ENCODE measurements around the gene CEP104. TPM values are rescaled to one million over a fixed set of nuclear protein-coding genes. Genes with fewer than 3 reads are reported as not detected.
A peak's percentile ranks its signal among the peaks of the same experiment; 100 is the strongest.

CEP104 gene
- total and polyA plus RNA-seq, 4 donors = 7.5 to 23.2 (median 12.0) TPM

DNA sequence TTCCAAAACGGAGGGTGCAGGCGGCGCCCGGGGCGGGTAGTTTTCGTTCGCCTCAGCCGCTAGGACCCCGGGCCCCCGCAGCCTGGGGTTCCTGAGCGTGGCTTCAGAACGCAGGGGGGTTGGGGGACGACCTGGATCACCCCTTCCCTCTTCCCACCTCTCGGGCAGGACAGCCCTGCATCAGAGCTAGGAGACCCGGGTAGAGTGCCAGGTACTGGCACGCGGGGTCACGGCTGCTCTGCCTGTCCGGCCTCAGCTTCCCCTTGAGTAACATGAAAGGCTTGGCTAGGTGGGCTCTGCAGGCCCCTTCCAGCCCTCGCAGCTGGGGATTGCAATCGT is 749 bp upstream of the CEP104 start:
- DNase-seq (ENCODE audit: low spot score) = no peak
- WGBS = 4% methylated on average over 21 of the region's 21 CpGs
- Histone ChIP-seq H3K36me3 (ENCODE audit: control insufficient read depth in 4 of 4, insufficient read depth in 3 of 4, low read depth in 1 of 4, low read length in 3 of 4) (no peaks in the 10 kb centered on the region), H3K4me3 (ENCODE audit: low read depth in 1 of 3, low read length in 3 of 3) (peak overlapping the region; percentile 91 to 98 (median 93)), H3K4me1 (ENCODE audit: control insufficient read depth in 4 of 4, insufficient read depth in 4 of 4, low read length in 3 of 4) (peaks cover 17 to 20% (median 19%) of the 10 kb centered on the region in 4 donors), H3K27ac (ENCODE audit: low read depth in 1 of 2, low read length in 2 of 2) (peak overlapping the region; percentile 70 to 76), H3K9ac (ENCODE audit: low read depth in 1 of 2, low read length in 2 of 2) (peak overlapping the region; percentile 42 to 72), H3K27me3 (ENCODE audit: control insufficient read depth in 4 of 4, insufficient read depth in 4 of 4, low read length in 3 of 4) (no peaks in the 10 kb centered on the region), H3K9me3 (ENCODE audit: control insufficient read depth in 4 of 4, low read length in 3 of 4) (no peaks in the 10 kb centered on the region)
- TF ChIP-seq EGR1 (IDR thresholded peaks at IDR 0.05; ENCODE audit: low read depth in 2 of 2) (no peak), RXRA (IDR thresholded peaks at IDR 0.05) (no peak), RAD21 (IDR thresholded peaks at IDR 0.05) (no peak), YY1 (IDR thresholded peaks at IDR 0.05) (no peak), HNF4A (conservative IDR thresholded peaks at IDR 0.05) (no peak), NR2F2 (IDR thresholded peaks at IDR 0.05) (no peak), FOXA1 (IDR thresholded peaks at IDR 0.05) (no peak), ATF3 (IDR thresholded peaks at IDR 0.05) (no peak), HNF4G (IDR thresholded peaks at IDR 0.05) (no peak), SP1 (IDR thresholded peaks at IDR 0.05) (no peak)
- TF ChIP-seq, protein P1, sequence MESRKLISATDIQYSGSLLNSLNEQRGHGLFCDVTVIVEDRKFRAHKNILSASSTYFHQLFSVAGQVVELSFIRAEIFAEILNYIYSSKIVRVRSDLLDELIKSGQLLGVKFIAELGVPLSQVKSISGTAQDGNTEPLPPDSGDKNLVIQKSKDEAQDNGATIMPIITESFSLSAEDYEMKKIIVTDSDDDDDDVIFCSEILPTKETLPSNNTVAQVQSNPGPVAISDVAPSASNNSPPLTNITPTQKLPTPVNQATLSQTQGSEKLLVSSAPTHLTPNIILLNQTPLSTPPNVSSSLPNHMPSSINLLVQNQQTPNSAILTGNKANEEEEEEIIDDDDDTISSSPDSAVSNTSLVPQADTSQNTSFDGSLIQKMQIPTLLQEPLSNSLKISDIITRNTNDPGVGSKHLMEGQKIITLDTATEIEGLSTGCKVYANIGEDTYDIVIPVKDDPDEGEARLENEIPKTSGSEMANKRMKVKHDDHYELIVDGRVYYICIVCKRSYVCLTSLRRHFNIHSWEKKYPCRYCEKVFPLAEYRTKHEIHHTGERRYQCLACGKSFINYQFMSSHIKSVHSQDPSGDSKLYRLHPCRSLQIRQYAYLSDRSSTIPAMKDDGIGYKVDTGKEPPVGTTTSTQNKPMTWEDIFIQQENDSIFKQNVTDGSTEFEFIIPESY (IDR thresholded peaks at IDR 0.05) = no peak

- 65% methylated on average over 15 of the region's 15 CpGs for WGBS
- TF ChIP-seq EGR1 (IDR thresholded peaks at IDR 0.05; ENCODE audit: low read depth in 2 of 2) (no peak), RXRA (IDR thresholded peaks at IDR 0.05) (peak in 1 of 2 donors; percentile 94)
- Histone ChIP-seq H3K9ac (ENCODE audit: low read depth in 1 of 2, low read length in 2 of 2) (no peak overlapping the region), H3K4me3 (ENCODE audit: low read depth in 1 of 3, low read length in 3 of 3) (no peak overlapping the region), H3K27ac (ENCODE audit: low read depth in 1 of 2, low read length in 2 of 2) (no peak overlapping the region), H3K9me3 (ENCODE audit: control insufficient read depth in 4 of 4, low read length in 3 of 4) (no peaks in the 10 kb centered on the region), H3K36me3 (ENCODE audit: control insufficient read depth in 4 of 4, insufficient read depth in 3 of 4, low read depth in 1 of 4, low read length in 3 of 4) (peaks cover 6 to 27% (median 21%) of the 10 kb centered on the region in 4 donors), H3K4me1 (ENCODE audit: control insufficient read depth in 4 of 4, insufficient read depth in 4 of 4, low read length in 3 of 4) (peaks cover 9 to 13% (median 11%) of the 10 kb centered on the region in 4 donors), H3K27me3 (ENCODE audit: control insufficient read depth in 4 of 4, insufficient read depth in 4 of 4, low read length in 3 of 4) (no peaks in the 10 kb centered on the region)
- DNase-seq (ENCODE audit: low spot score) = no peak
Observed at GRCh38 chr1:3852711-3853485, 4.1 kb downstream of the CEP104 start.

DNA sequence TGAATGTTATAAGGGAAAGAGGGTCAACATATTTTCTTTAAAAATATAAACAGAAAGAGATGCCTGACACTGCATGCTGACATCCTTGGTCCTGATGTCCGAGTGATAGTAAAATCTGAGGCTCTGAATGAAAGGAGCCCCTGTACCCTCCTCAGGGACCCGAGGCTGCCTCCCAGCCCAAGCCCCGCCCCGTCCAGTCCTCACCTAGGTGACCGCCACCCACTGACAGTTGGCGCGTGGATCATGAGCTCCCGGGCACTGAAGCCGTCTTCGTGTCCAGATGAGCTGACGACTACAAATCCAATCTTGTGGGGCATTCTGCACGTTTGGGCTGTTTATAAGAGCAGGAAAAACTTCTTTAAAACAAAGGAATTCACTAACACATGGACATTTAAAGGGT is 4.9 kb downstream of the CEP104 start:
- no peak overlapping the region for H3K27ac ChIP-seq (ENCODE audit: low read depth in 1 of 2, low read length in 2 of 2)
- WGBS = 92% methylated on average over 12 of the region's 12 CpGs
- H3K4me1 ChIP-seq (ENCODE audit: control insufficient read depth in 4 of 4, insufficient read depth in 4 of 4, low read length in 3 of 4) = peaks cover 6 to 10% (median 8%) of the 10 kb centered on the region in 4 donors
- H3K9me3 ChIP-seq (ENCODE audit: control insufficient read depth in 4 of 4, low read length in 3 of 4) = no peaks in the 10 kb centered on the region
- peaks cover 7 to 34% (median 22%) of the 10 kb centered on the region in 4 donors for H3K36me3 ChIP-seq (ENCODE audit: control insufficient read depth in 4 of 4, insufficient read depth in 3 of 4, low read depth in 1 of 4, low read length in 3 of 4)
- no peak overlapping the region for H3K9ac ChIP-seq (ENCODE audit: low read depth in 1 of 2, low read length in 2 of 2)
- no peak overlapping the region for H3K4me3 ChIP-seq (ENCODE audit: low read depth in 1 of 3, low read length in 3 of 3)
- H3K27me3 ChIP-seq (ENCODE audit: control insufficient read depth in 4 of 4, insufficient read depth in 4 of 4, low read length in 3 of 4) = no peaks in the 10 kb centered on the region
- DNase-seq (ENCODE audit: low spot score) = no peak
- TF ChIP-seq NR2F2 (IDR thresholded peaks at IDR 0.05) (no peak), HNF4A (conservative IDR thresholded peaks at IDR 0.05) (no peak), MAX (IDR thresholded peaks at IDR 0.05) (no peak), GABPA (IDR thresholded peaks at IDR 0.05 in 1 of 2, conservative IDR thresholded peaks at IDR 0.05 in 1 of 2) (no peak), HNF4G (IDR thresholded peaks at IDR 0.05) (no peak), RAD21 (IDR thresholded peaks at IDR 0.05) (no peak), YY1 (IDR thresholded peaks at IDR 0.05) (no peak), FOXA2 (IDR thresholded peaks at IDR 0.05) (no peak), EGR1 (IDR thresholded peaks at IDR 0.05; ENCODE audit: low read depth in 2 of 2) (no peak), ATF3 (IDR thresholded peaks at IDR 0.05) (no peak), FOXA1 (IDR thresholded peaks at IDR 0.05) (no peak), TAF1 (conservative IDR thresholded peaks at IDR 0.05) (no peak), SP1 (IDR thresholded peaks at IDR 0.05) (no peak)
- TF ChIP-seq, protein P1 (IDR thresholded peaks at IDR 0.05) = no peak
- TF ChIP-seq, protein P2, sequence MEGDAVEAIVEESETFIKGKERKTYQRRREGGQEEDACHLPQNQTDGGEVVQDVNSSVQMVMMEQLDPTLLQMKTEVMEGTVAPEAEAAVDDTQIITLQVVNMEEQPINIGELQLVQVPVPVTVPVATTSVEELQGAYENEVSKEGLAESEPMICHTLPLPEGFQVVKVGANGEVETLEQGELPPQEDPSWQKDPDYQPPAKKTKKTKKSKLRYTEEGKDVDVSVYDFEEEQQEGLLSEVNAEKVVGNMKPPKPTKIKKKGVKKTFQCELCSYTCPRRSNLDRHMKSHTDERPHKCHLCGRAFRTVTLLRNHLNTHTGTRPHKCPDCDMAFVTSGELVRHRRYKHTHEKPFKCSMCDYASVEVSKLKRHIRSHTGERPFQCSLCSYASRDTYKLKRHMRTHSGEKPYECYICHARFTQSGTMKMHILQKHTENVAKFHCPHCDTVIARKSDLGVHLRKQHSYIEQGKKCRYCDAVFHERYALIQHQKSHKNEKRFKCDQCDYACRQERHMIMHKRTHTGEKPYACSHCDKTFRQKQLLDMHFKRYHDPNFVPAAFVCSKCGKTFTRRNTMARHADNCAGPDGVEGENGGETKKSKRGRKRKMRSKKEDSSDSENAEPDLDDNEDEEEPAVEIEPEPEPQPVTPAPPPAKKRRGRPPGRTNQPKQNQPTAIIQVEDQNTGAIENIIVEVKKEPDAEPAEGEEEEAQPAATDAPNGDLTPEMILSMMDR (IDR thresholded peaks at IDR 0.05; ENCODE audit: low read depth, low read length, missing input control) = no peak

Data from liver (tissue), 9 donors.